HCT116 (cell line): ENCODE data around the gene LSS.

Experiments used
- CEBPB ChIP-seq: IDR thresholded peaks from 2 replicates; pipeline ENCODE4 v1.6.1; 2012; ENCODE audit warnings: low read depth
- EZH2 ChIP-seq: fragments of 200-600 bp; sonication (generic); IDR thresholded peaks from 2 replicates; pipeline ENCODE4 v1.6.1; 2017; ENCODE audit warnings: antibody characterized with exemption, mixed run types
- JUND ChIP-seq: IDR thresholded peaks from 2 replicates; pipeline ENCODE4 v1.6.1; 2012
- MAX ChIP-seq: IDR thresholded peaks from 2 replicates; pipeline ENCODE4 v1.6.1; 2012
- POLR2A ChIP-seq: IDR thresholded peaks from 2 replicates; pipeline ENCODE4 v1.7.0; 2011; ENCODE audit warnings: borderline replicate concordance; ENCODE audit not compliant: insufficient read depth, insufficient read length; ENCODE audit errors: extremely low read depth
- REST ChIP-seq: IDR thresholded peaks from 2 replicates; pipeline ENCODE4 v1.6.1; 2012; ENCODE audit warnings: low read depth
- SIN3A ChIP-seq: IDR thresholded peaks from 2 replicates; pipeline ENCODE4 v1.6.1; 2012; ENCODE audit warnings: low read depth
- ZNF274 ChIP-seq: fragments of 200-500 bp; sonication (Bioruptor generic); IDR thresholded peaks from 2 replicates; pipeline ENCODE4 v1.6.1; 2014; ENCODE audit warnings: mild to moderate bottlenecking, low read depth, low read length, inconsistent platforms
- TF ChIP-seq, protein P1 (sequence below), 3 experiments: fragments of 200-600 bp in 1 of 3; sonication (generic) in 1 of 3; IDR thresholded peaks in 2 of 3; conservative IDR thresholded peaks in 1 of 3; 2 replicates each; pipeline ENCODE4 v1.5.1; 2012 to 2017; ENCODE audit warnings: low read depth in 2 of 3, low read length in 2 of 3, antibody characterized with exemption in 1 of 3, borderline replicate concordance in 1 of 3, control low read depth in 1 of 3, mild to moderate bottlenecking in 1 of 3, mixed read lengths in 1 of 3, mixed run types in 1 of 3, moderate library complexity in 1 of 3; ENCODE audit not compliant: insufficient read depth in 1 of 3
- TF ChIP-seq, protein P2 (sequence below): IDR thresholded peaks from 2 replicates; pipeline ENCODE4 v1.6.1; 2011; ENCODE audit warnings: mild to moderate bottlenecking, low read length, moderate library complexity; ENCODE audit not compliant: insufficient replicate concordance; ENCODE audit errors: extremely low read depth
- TF ChIP-seq, protein P3 (sequence below): IDR thresholded peaks from 2 replicates; pipeline ENCODE4 v1.6.1; 2012

GRCh38 chr21:46160907-46161632 is 67.5 kb downstream of the LSS start:
- no peak for TF ChIP-seq CEBPB
- TF ChIP-seq, protein P1, sequence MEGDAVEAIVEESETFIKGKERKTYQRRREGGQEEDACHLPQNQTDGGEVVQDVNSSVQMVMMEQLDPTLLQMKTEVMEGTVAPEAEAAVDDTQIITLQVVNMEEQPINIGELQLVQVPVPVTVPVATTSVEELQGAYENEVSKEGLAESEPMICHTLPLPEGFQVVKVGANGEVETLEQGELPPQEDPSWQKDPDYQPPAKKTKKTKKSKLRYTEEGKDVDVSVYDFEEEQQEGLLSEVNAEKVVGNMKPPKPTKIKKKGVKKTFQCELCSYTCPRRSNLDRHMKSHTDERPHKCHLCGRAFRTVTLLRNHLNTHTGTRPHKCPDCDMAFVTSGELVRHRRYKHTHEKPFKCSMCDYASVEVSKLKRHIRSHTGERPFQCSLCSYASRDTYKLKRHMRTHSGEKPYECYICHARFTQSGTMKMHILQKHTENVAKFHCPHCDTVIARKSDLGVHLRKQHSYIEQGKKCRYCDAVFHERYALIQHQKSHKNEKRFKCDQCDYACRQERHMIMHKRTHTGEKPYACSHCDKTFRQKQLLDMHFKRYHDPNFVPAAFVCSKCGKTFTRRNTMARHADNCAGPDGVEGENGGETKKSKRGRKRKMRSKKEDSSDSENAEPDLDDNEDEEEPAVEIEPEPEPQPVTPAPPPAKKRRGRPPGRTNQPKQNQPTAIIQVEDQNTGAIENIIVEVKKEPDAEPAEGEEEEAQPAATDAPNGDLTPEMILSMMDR (IDR thresholded peaks at IDR 0.05 in 2 of 3, conservative IDR thresholded peaks at IDR 0.05 in 1 of 3; ENCODE audit: borderline replicate concordance in 1 of 3, insufficient read depth in 1 of 3, low read depth in 2 of 3, low read length in 2 of 3): no peak
- no peak for TF ChIP-seq POLR2A
- TF ChIP-seq REST: no peak
- no peak for TF ChIP-seq ZNF274
- TF ChIP-seq, protein P2, sequence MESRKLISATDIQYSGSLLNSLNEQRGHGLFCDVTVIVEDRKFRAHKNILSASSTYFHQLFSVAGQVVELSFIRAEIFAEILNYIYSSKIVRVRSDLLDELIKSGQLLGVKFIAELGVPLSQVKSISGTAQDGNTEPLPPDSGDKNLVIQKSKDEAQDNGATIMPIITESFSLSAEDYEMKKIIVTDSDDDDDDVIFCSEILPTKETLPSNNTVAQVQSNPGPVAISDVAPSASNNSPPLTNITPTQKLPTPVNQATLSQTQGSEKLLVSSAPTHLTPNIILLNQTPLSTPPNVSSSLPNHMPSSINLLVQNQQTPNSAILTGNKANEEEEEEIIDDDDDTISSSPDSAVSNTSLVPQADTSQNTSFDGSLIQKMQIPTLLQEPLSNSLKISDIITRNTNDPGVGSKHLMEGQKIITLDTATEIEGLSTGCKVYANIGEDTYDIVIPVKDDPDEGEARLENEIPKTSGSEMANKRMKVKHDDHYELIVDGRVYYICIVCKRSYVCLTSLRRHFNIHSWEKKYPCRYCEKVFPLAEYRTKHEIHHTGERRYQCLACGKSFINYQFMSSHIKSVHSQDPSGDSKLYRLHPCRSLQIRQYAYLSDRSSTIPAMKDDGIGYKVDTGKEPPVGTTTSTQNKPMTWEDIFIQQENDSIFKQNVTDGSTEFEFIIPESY: no peak
- no peak for TF ChIP-seq SIN3A
- TF ChIP-seq JUND: no peak
- TF ChIP-seq, protein P3, sequence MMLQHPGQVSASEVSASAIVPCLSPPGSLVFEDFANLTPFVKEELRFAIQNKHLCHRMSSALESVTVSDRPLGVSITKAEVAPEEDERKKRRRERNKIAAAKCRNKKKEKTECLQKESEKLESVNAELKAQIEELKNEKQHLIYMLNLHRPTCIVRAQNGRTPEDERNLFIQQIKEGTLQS: no peak
- no peak for TF ChIP-seq MAX
- TF ChIP-seq EZH2: no peak
